ENCODE data around the gene CFAP99. TPM values are rescaled to one million over a fixed set of nuclear protein-coding genes. Genes with fewer than 3 reads are reported as not detected.
"Not testable (repeated sequence)": the region's sequence is repeated elsewhere in the genome, so short reads cannot be mapped to it uniquely, and the experiment has no call there.

Gene CFAP99
- polyA plus RNA-seq, 1 experiment = not detected

- Histone ChIP-seq H3K27me3 (ENCODE audit: control insufficient read depth, insufficient read depth, low read length) (no peaks in the 10 kb centered on the region; the same call in none of the 2 replicates), H3K36me3 (ENCODE audit: control insufficient read depth, insufficient read depth, low read length) (no peaks in the 10 kb centered on the region), H3K4me3 (ENCODE audit: low read depth, low read length) (no peak overlapping the region)
- TF ChIP-seq CTCF (IDR thresholded peaks at IDR 0.05; ENCODE audit: insufficient read depth, low read depth, low read length) = no peak
- POLR2A ChIA-PET = no interaction called here
- CTCF ChIA-PET = no interaction called here
- no peak for DNase-seq (ENCODE audit: low read depth)
Measured at GRCh38 chr4:2428496-2429213, 9.9 kb downstream of the CFAP99 start.

- H3K4me3 ChIP-seq (ENCODE audit: low read depth, low read length); H3K36me3 ChIP-seq (ENCODE audit: control insufficient read depth, insufficient read depth, low read length); H3K27me3 ChIP-seq (ENCODE audit: control insufficient read depth, insufficient read depth, low read length); POLR2A ChIA-PET; DNase-seq (ENCODE audit: low read depth): not testable (repeated sequence)
- CTCF ChIA-PET = interaction anchor here (0.6 kb wide), 1 partner anchor 58 kb away, joined by 3 read pairs; no protein-coding TSS in a partner anchor
Measured at GRCh38 chr4:2429945-2430757, 11.4 kb downstream of the CFAP99 start.

- Histone ChIP-seq H3K36me3 (ENCODE audit: control insufficient read depth, insufficient read depth, low read length) (no peaks in the 10 kb centered on the region), H3K27me3 (ENCODE audit: control insufficient read depth, insufficient read depth, low read length) (peaks cover 2% of the 10 kb centered on the region), H3K4me3 (ENCODE audit: low read depth, low read length) (no peak overlapping the region)
- no peak for TF ChIP-seq CTCF (IDR thresholded peaks at IDR 0.05; ENCODE audit: insufficient read depth, low read depth, low read length)
- CTCF ChIA-PET = interaction anchor here (1.2 to 2.6 kb wide), 2 partner anchors 10 to 212 kb away, joined by 5 to 7 read pairs; no protein-coding TSS in a partner anchor
- no peak for DNase-seq (ENCODE audit: low read depth)
- POLR2A ChIA-PET = no interaction called here
Measured at GRCh38 chr4:2432004-2432403, 13.2 kb downstream of the CFAP99 start.

GRCh38 chr4:2432991-2433530 is 14.3 kb downstream of the CFAP99 start:
- DNase-seq (ENCODE audit: low read depth) = no peak
- no peak for TF ChIP-seq CTCF (IDR thresholded peaks at IDR 0.05; ENCODE audit: insufficient read depth, low read depth, low read length)
- Histone ChIP-seq H3K36me3 (ENCODE audit: control insufficient read depth, insufficient read depth, low read length) (no peaks in the 10 kb centered on the region), H3K27me3 (ENCODE audit: control insufficient read depth, insufficient read depth, low read length) (peaks cover 2% of the 10 kb centered on the region), H3K4me3 (ENCODE audit: low read depth, low read length) (no peak overlapping the region)
- CTCF ChIA-PET = interaction anchor here (2.6 kb wide), 1 partner anchor 9 kb away, joined by 7 read pairs; no protein-coding TSS in a partner anchor
- POLR2A ChIA-PET = no interaction called here

- no peak for TF ChIP-seq CTCF (IDR thresholded peaks at IDR 0.05; ENCODE audit: insufficient read depth, low read depth, low read length)
- Histone ChIP-seq H3K4me3 (ENCODE audit: low read depth, low read length) (no peak overlapping the region), H3K27me3 (ENCODE audit: control insufficient read depth, insufficient read depth, low read length) (peaks cover 2% of the 10 kb centered on the region; the same call in 1 of the 2 replicates), H3K36me3 (ENCODE audit: control insufficient read depth, insufficient read depth, low read length) (no peaks in the 10 kb centered on the region)
- ChIA-PET POLR2A (no interaction called here), CTCF (interaction anchor here (2.6 to 3.9 kb wide), 2 partner anchors 8 to 213 kb away, joined by 7 to 23 read pairs; no protein-coding TSS in a partner anchor)
- DNase-seq (ENCODE audit: low read depth) = no peak
Measured at GRCh38 chr4:2433609-2434350, 15.0 kb downstream of the CFAP99 start.
